ENCODE measurements around the gene DNAJC6. TPM values are rescaled to one million over a fixed set of nuclear protein-coding genes. Genes with fewer than 3 reads are reported as not detected.

Gene DNAJC6
- total RNA-seq, 2 experiments from 2014 or later = 1.9 TPM

- DNase-seq = no peak
- ChIA-PET CTCF (interaction anchor here (0.6 to 1.9 kb wide), 12 partner anchors 10 to 223 kb away, joined by 3 to 8 read pairs (median 4); no protein-coding TSS in a partner anchor), POLR2A (interaction anchor here (0.6 kb wide), 1 partner anchor 267 kb away, joined by 4 read pairs; no protein-coding TSS in a partner anchor)
- Mint-ChIP-seq H3K27me3 (no peaks in the 10 kb centered on the region), H3K4me3 (no peak overlapping the region), H3K36me3 (ENCODE audit: low read depth) (peaks cover 5% of the 10 kb centered on the region), H3K4me1 (peaks cover 27% of the 10 kb centered on the region), H3K27ac (peak overlapping the region; percentile 9), H3K9me3 (peaks cover 8% of the 10 kb centered on the region)
Observed at GRCh38 chr1:65458730-65459396, 149.5 kb downstream of the DNAJC6 start.

- Mint-ChIP-seq H3K4me1 (peaks cover 27% of the 10 kb centered on the region), H3K36me3 (ENCODE audit: low read depth) (peaks cover 5% of the 10 kb centered on the region), H3K4me3 (no peak overlapping the region), H3K9me3 (peaks cover 8% of the 10 kb centered on the region), H3K27ac (no peak overlapping the region), H3K27me3 (no peaks in the 10 kb centered on the region)
- DNase-seq = peak; percentile 8
- CTCF ChIA-PET = interaction anchor here (0.6 to 1.9 kb wide), 14 partner anchors 9 to 1329 kb away, joined by 3 to 8 read pairs (median 4); no protein-coding TSS in a partner anchor
- POLR2A ChIA-PET = interaction anchor here (0.6 kb wide), 1 partner anchor 268 kb away, joined by 4 read pairs; no protein-coding TSS in a partner anchor
Observed at GRCh38 chr1:65459397-65459768, 150.0 kb downstream of the DNAJC6 start.

Other genes with a start within 250 kb of the DNAJC6 start
- gene AK4, start 161.3 kb upstream of the DNAJC6 start, total RNA-seq = 10 to 100 TPM; 37.3 to 42.6 TPM
- 1 to 10 TPM; 1.9 to 2.2 TPM for gene LEPR, start 111.1 kb downstream of the DNAJC6 start, total RNA-seq
- 10 to 100 TPM; 19.6 to 23.3 TPM for gene LEPROT, start 111.1 kb downstream of the DNAJC6 start, total RNA-seq